ENCODE results near the gene RASSF5. TPM values are rescaled to one million over a fixed set of nuclear protein-coding genes. Genes with fewer than 3 reads are reported as not detected.
A peak's percentile ranks its signal among the peaks of the same experiment; 100 is the strongest.

RASSF5 gene
- total and polyA plus RNA-seq, 2 of the 13 experiments (the other 11 are each of a cell fraction or from before 2014, with no cell fraction given), result 0.18 to 0.40 TPM

GRCh38 chr1:206568256-206568655, 60.9 kb downstream of the RASSF5 start (continued):
- no peak for TF ChIP-seq ZBED4 (CRISPR knock-in tag; IDR thresholded peaks at IDR 0.05; ENCODE audit: borderline replicate concordance)
- TF ChIP-seq LBX2 (CRISPR knock-in tag; IDR thresholded peaks at IDR 0.05; ENCODE audit: borderline replicate concordance), result no peak
- TF ChIP-seq ZNF274 (CRISPR knock-in tag; IDR thresholded peaks at IDR 0.05), result no peak
- TF ChIP-seq ZBTB37 (CRISPR knock-in tag; IDR thresholded peaks at IDR 0.05), result no peak
- no peak for TF ChIP-seq CHD2 (IDR thresholded peaks at IDR 0.05; ENCODE audit: low read depth, low read length)

- no peak overlapping the region for H3K27ac ChIP-seq (ENCODE audit: extremely low read length, insufficient read depth, low read length)
- POLR2A ChIA-PET, result interaction anchor here (0.6 kb wide), 1 partner anchor 62 kb away, joined by 5 read pairs; no protein-coding TSS in a partner anchor
- FAIRE-seq, result no peak
- CTCF ChIA-PET (ENCODE audit: low intra/inter-chr PET ratio, low total read pairs), result no interaction called here
- 86% methylated on average over 8 of the region's 8 CpGs for WGBS (ENCODE audit: low lambda C conversion rate)
- no peaks in the 10 kb centered on the region for H3K79me2 ChIP-seq (ENCODE audit: insufficient read depth, low read length)
- H3K9me3 ChIP-seq (ENCODE audit: low read length), result no peaks in the 10 kb centered on the region
- no peak overlapping the region for H3K9ac ChIP-seq (ENCODE audit: insufficient read depth, low read depth, low read length)
- intact Hi-C loops (cut with micrococcal nuclease; ENCODE audit: unreplicated experiment) (no loop called here), in situ Hi-C loops (cut with HindIII; ENCODE audit: extremely low pct_ligation_motif_present, low pct_unique_long_range_greater_than_20kb) (no loop called here)
- ATAC-seq, result no peak
- BruUV-seq (replicated peaks), result no TSS peak
- TF ChIP-seq MAFF (IDR thresholded peaks at IDR 0.05; ENCODE audit: low read depth, low read length) (peak; percentile 70), TOPORS (CRISPR knock-in tag; IDR thresholded peaks at IDR 0.05) (no peak), MAFK (conservative IDR thresholded peaks at IDR 0.05 in 1 of 2, IDR thresholded peaks at IDR 0.05 in 1 of 2; ENCODE audit: low read length in 2 of 2) (peak; percentile 77 to 82), PLSCR1 (CRISPR knock-in tag; IDR thresholded peaks at IDR 0.05; ENCODE audit: borderline replicate concordance) (no peak)
- no peaks in the 10 kb centered on the region; a peak in 1 of 5 replicates for H3K27me3 ChIP-seq (ENCODE audit: control insufficient read depth in 1 of 2, insufficient read depth in 2 of 2, low read length in 2 of 2)
- no peak for DNase-seq (ENCODE audit: low spot score)
- H2AFZ ChIP-seq (ENCODE audit: low read length), result no peak overlapping the region
- H4K20me1 ChIP-seq (ENCODE audit: insufficient read depth, low read length), result no peaks in the 10 kb centered on the region
- H3K4me3 ChIP-seq (replicated peaks in 1 of 3; ENCODE audit: insufficient read depth in 1 of 3, low read depth in 2 of 3, low read length in 3 of 3), result no peak overlapping the region
- no peaks in the 10 kb centered on the region for H3K36me3 ChIP-seq (replicated peaks in 1 of 2; ENCODE audit: control insufficient read depth in 1 of 2, insufficient read depth in 2 of 2, low read length in 2 of 2)
- no peak overlapping the region for H3K4me2 ChIP-seq (ENCODE audit: low read depth, low read length)
- H3K4me1 ChIP-seq (ENCODE audit: insufficient read depth, low read length), result no peaks in the 10 kb centered on the region
Measured at GRCh38 chr1:206568779-206569352, 61.5 kb downstream of the RASSF5 start.
